Naive thymus-derived CD4-positive, alpha-beta T cell (primary cell): Measurements from ENCODE around the gene SALL3. TPM values are rescaled to one million over a fixed set of nuclear protein-coding genes. Genes with fewer than 3 reads are reported as not detected.

Experiments used
- ATAC-seq: fragments of 150-1000 bp; cut with Tn5 transposase; 2 replicates; pipeline ENCODE4 v1.10.0; 2021; ENCODE audit warnings: mild to moderate bottlenecking, moderate library complexity
- CTCF ChIA-PET: fragments of 350-600 bp; sonication (Branson Sonifier 250); formaldehyde crosslinking; loops from one replicate; lab custom pipeline; 2021; ENCODE audit warnings: antibody characterized with exemption; lab: Charles Lee
- POLR2A ChIA-PET: fragments of 350-600 bp; sonication (Branson Sonifier 250); formaldehyde crosslinking; loops from one replicate; lab custom pipeline; 2021; ENCODE audit warnings: antibody characterized with exemption, inconsistent platforms; lab: Charles Lee
- DNase-seq, 9 donors: peaks; one replicate each; pipeline versions ENCODE4 v3.0.0 to v3.0.0-alpha.2; 2020 to 2022; ENCODE audit warnings: mixed read lengths in 1 of 9
- H3K27ac ChIP-seq: one replicate; pipeline ENCODE4 v1.7.0; 2013; ENCODE audit warnings: mild to moderate bottlenecking, low read depth, low read length, moderate library complexity
- H3K27me3 ChIP-seq, 2 donors: one replicate each; pipeline ENCODE4 v1.7.0; 2013; ENCODE audit warnings: low read length in 2 of 2, mild to moderate bottlenecking in 2 of 2, moderate library complexity in 2 of 2; ENCODE audit not compliant: control insufficient read depth in 2 of 2, insufficient read depth in 2 of 2
- H3K36me3 ChIP-seq, 3 experiments: 1 replicate in 2 of 3; 2 replicates in 1 of 3; pipeline ENCODE4 v1.7.0; 2013; ENCODE audit warnings: low read length in 3 of 3, mild to moderate bottlenecking in 3 of 3, moderate library complexity in 1 of 3; ENCODE audit not compliant: insufficient read depth in 3 of 3, control insufficient read depth in 2 of 3
- H3K4me1 ChIP-seq, 2 donors: one replicate each; pipeline ENCODE4 v1.7.0; 2013; ENCODE audit warnings: low read length in 2 of 2, mild to moderate bottlenecking in 2 of 2, moderate library complexity in 1 of 2; ENCODE audit not compliant: control insufficient read depth in 2 of 2, insufficient read depth in 2 of 2
- H3K4me3 ChIP-seq: 2 replicates; pipeline ENCODE4 v1.7.0; 2013; ENCODE audit warnings: mild to moderate bottlenecking, low read length
- H3K9me3 ChIP-seq, 3 experiments: 1 replicate in 2 of 3; 2 replicates in 1 of 3; pipeline ENCODE4 v1.7.0; 2013; ENCODE audit warnings: low read length in 3 of 3; ENCODE audit not compliant: control insufficient read depth in 2 of 3
- H3K27ac Mint-ChIP-seq, 9 donors: one replicate each; pipeline ENCODE4 v1.8.0; 2020 to 2022; ENCODE audit warnings: mixed read lengths in 9 of 9, mild to moderate bottlenecking in 8 of 9, moderate library complexity in 5 of 9, inconsistent platforms in 2 of 9
- H3K27me3 Mint-ChIP-seq, 5 donors: one replicate each; pipeline ENCODE4 v1.8.0; 2021 to 2022; ENCODE audit warnings: mixed read lengths in 5 of 5, mild to moderate bottlenecking in 1 of 5
- H3K36me3 Mint-ChIP-seq, 5 donors: one replicate each; pipeline ENCODE4 v1.8.0; 2020 to 2022; ENCODE audit warnings: mixed read lengths in 5 of 5, mild to moderate bottlenecking in 3 of 5, inconsistent platforms in 1 of 5
- H3K4me1 Mint-ChIP-seq, 7 donors: one replicate each; pipeline ENCODE4 v1.8.0; 2020 to 2022; ENCODE audit warnings: mixed read lengths in 7 of 7, mild to moderate bottlenecking in 3 of 7, inconsistent platforms in 1 of 7
- H3K4me3 Mint-ChIP-seq, 10 donors: one replicate each; pipeline ENCODE4 v1.8.0; 2020 to 2022; ENCODE audit warnings: mild to moderate bottlenecking in 10 of 10, mixed read lengths in 10 of 10, moderate library complexity in 6 of 10, inconsistent platforms in 2 of 10
- H3K9me3 Mint-ChIP-seq, 11 donors: one replicate each; pipeline ENCODE4 v1.8.0; 2020 to 2022; ENCODE audit warnings: mixed read lengths in 11 of 11, mild to moderate bottlenecking in 4 of 11, inconsistent platforms in 1 of 11, moderate library complexity in 1 of 11
- intact Hi-C, 2 donors: fragments of 100-400 bp; cut with micrococcal nuclease; formaldehyde crosslinking; loops; one replicate each; pipeline ENCODE4 v1.15.1; 2023
- polyA plus RNA-seq, 2 donors: library from polyadenylated mRNA; unstranded; fragments of 300-500 nt; fragmentation: Illumina TruSeq; gene quantifications; one replicate each; pipeline ENCODE4 v1.2.3, GENCODE V29; 2021
- total RNA-seq, 6 experiments: library from RNA in 5 of 6; stranded (reverse) in 5 of 6; gene quantifications; 1 replicate in 5 of 6; 2 replicates in 1 of 6; pipeline ENCODE4 v1.2.3 and lab custom pipeline; 2021 to 2026

SALL3 gene
- total and polyA plus RNA-seq, 7 experiments from 2014 or later, result not detected

DNA sequence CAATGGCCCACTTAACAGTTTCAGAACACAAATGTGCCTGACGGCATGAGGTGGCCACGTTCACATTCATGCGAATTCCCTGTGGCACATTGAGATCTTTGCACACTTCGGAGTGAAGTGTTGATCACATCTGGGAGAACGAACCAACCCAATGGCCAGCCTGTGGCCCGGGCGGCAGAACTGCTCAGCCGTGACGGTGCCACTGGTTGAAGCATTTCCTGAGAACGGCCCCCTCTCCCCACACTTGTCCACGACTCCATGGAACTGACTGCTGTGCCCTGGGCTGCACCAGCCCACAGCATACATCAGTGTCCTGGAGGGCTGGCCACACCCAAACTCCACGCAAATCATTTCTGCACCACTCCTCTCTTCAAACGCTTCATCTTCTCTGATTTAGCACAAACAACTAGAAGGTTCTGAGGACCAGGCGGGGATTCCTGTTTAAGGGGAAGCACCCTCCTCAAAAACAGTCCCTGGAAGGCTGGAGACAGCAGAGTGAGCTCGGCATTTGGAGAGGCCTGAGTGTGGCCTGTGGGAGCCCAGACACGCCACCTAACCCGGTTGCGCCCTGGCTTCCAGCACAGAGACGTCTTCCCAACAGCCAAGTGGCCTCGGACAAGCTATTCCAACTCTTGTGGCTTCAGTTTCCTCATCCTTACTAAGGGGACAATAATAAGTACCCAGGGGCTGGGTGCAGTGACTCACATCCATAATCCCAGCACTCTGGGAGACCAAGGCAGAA is 9.9 kb upstream of the SALL3 start:
- H3K36me3 ChIP-seq, result no peaks in the 10 kb centered on the region
- POLR2A ChIA-PET, result no interaction called here
- Mint-ChIP-seq H3K36me3 (peaks cover 0 to 4% (median 0%) of the 10 kb centered on the region in 5 donors), H3K27ac (no peak overlapping the region), H3K4me3 (no peak overlapping the region), H3K9me3 (peaks cover 0 to 2% (median 0%) of the 10 kb centered on the region in 11 donors), H3K4me1 (peaks cover 0 to 7% (median 5%) of the 10 kb centered on the region in 7 donors), H3K27me3 (peaks cover 26 to 57% (median 53%) of the 10 kb centered on the region in 5 donors)
- no peak overlapping the region for H3K27ac ChIP-seq
- DNase-seq (no peak), ATAC-seq (no peak)
- intact Hi-C loops, result no loop called here
- CTCF ChIA-PET, result no interaction called here
- no peak overlapping the region for H3K4me3 ChIP-seq
- no peaks in the 10 kb centered on the region for H3K9me3 ChIP-seq
- peaks cover 0 to 3% of the 10 kb centered on the region in 2 donors for H3K27me3 ChIP-seq
- H3K4me1 ChIP-seq, result no peaks in the 10 kb centered on the region

DNA sequence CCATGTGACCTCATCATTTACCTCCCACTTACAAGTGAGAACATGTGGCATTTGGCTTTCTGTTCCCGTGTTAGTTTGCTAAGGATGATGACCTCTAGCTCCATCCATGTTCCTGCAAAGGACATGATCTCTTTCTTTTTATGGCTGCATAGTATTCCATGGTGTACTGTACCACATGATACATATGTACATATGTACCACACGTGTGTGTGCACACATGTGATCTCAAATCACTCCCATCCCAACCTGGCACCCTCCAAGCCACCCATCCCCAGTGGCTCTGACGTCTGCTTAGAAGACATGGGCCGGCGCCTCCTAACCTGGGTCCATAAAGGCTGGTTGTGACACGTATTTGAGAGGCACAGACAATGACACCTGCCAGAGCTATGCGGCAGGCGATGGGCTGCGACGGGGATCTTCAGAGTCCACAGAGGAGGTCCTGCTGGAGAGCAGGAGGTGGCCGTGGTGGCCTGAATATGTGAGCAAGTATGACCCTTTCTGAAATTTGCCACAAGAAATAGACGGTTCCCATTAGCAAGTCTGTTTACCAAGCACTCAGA is 8.8 kb upstream of the SALL3 start:
- no peak for ATAC-seq
- H3K27me3 Mint-ChIP-seq, result peaks cover 37 to 64% (median 63%) of the 10 kb centered on the region in 5 donors
- intact Hi-C loops, result no loop called here
- POLR2A ChIA-PET, result no interaction called here
- Histone ChIP-seq H3K4me1 (no peaks in the 10 kb centered on the region), H3K36me3 (no peaks in the 10 kb centered on the region), H3K4me3 (no peak overlapping the region), H3K27me3 (peaks cover 0 to 6% of the 10 kb centered on the region in 2 donors), H3K27ac (no peak overlapping the region), H3K9me3 (no peaks in the 10 kb centered on the region)
- H3K27ac Mint-ChIP-seq, result peak overlapping the region in 1 of 9 donors; percentile 19
- DNase-seq, result no peak
- CTCF ChIA-PET, result no interaction called here
- H3K36me3 Mint-ChIP-seq, result peaks cover 0 to 4% (median 0%) of the 10 kb centered on the region in 5 donors
- H3K4me3 Mint-ChIP-seq, result no peak overlapping the region
- H3K4me1 Mint-ChIP-seq, result peaks cover 0 to 9% (median 8%) of the 10 kb centered on the region in 7 donors
- no peaks in the 10 kb centered on the region for H3K9me3 Mint-ChIP-seq

DNA sequence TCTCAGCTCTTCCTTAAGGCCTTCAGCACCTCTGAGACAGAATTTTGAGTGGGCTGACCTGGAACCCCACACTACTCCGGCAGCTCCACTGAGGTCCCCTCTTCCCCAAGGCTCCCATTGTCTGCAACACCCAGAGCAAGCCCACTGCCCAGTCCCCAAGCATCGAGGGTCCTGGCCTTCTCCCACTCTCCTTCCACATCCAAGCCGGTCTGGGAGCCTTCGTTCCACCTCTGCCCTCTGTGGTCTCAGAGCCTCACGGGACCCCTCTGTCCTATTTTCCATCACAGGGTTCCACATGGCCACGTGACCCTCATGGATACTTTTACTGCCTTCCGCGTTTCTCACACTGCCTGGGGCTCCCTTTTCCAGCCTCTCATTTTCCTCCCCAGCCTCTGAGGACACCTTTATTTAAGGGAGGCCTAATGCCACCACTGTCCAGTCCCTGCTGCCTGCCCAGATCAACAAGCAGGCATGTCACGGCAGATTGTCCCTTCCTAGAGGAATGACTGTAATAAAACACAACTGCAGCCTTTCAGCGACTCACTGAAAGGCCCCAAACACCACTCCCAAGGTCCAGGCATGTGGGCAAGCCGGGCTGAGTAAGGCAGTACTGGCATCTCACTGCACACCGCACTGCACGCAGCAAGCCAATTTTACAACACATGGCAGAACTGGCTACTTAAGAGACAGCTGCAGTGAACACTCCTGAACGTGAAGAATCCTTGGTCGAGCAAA is 7.9 kb upstream of the SALL3 start:
- H3K27ac Mint-ChIP-seq, result no peak overlapping the region

DNA sequence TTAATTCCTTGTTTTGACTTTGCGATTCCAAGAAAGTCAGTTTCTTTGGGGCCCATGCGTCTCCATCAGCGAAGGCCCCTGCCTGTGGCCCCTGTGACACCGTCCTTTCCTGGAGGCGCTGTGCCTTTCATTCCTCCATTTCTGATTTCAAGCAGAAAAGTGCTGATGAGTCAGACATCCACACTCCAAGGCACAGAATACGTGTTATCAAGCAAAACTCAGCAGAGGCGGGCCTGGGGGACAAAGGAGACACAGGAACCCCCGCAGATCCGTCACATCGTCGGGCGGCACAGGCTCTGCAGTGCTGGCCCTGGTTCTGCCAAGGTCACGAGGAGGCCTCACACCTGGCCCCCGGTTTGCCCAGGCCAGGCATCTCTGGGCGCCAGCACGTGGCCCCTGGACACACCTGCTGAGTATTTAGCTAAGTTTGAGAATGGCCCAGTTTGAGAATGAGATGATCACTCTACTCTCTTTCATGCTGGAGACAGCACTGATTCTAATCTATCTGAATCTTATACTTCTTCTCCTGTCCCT is 7.2 kb upstream of the SALL3 start:
- Histone ChIP-seq H3K4me3 (no peak overlapping the region), H3K27ac (no peak overlapping the region), H3K27me3 (peaks cover 0 to 6% of the 10 kb centered on the region in 2 donors), H3K4me1 (no peaks in the 10 kb centered on the region), H3K9me3 (no peaks in the 10 kb centered on the region), H3K36me3 (no peaks in the 10 kb centered on the region)
- peaks cover 0 to 20% (median 12%) of the 10 kb centered on the region in 7 donors for H3K4me1 Mint-ChIP-seq
- peak overlapping the region in 9 of 10 donors; percentile 27 to 78 (median 60) for H3K4me3 Mint-ChIP-seq
- H3K27me3 Mint-ChIP-seq, result peaks cover 53 to 79% (median 77%) of the 10 kb centered on the region in 5 donors
- H3K9me3 Mint-ChIP-seq, result peaks cover 0 to 5% (median 0%) of the 10 kb centered on the region in 11 donors
- no peak for DNase-seq
- H3K36me3 Mint-ChIP-seq, result peaks cover 0 to 5% (median 0%) of the 10 kb centered on the region in 5 donors
- no peak overlapping the region for H3K27ac Mint-ChIP-seq
- no peak for ATAC-seq
- POLR2A ChIA-PET, result no interaction called here
- intact Hi-C loops, result no loop called here
- CTCF ChIA-PET, result no interaction called here

More for the DNA sequence above, 7.9 kb upstream of the SALL3 start:
- intact Hi-C loops, result no loop called here
- ATAC-seq, result no peak
- Mint-ChIP-seq H3K9me3 (no peaks in the 10 kb centered on the region), H3K36me3 (peaks cover 0 to 4% (median 0%) of the 10 kb centered on the region in 5 donors), H3K27me3 (peaks cover 45 to 72% (median 71%) of the 10 kb centered on the region in 5 donors), H3K4me3 (peak overlapping the region in 3 of 10 donors; percentile 35 to 78 (median 38)), H3K4me1 (peaks cover 0 to 13% (median 8%) of the 10 kb centered on the region in 7 donors)
- H3K27ac ChIP-seq, result no peak overlapping the region
- no peaks in the 10 kb centered on the region for H3K4me1 ChIP-seq
- H3K27me3 ChIP-seq, result peaks cover 0 to 6% of the 10 kb centered on the region in 2 donors
- DNase-seq, result no peak
- H3K9me3 ChIP-seq, result no peaks in the 10 kb centered on the region
- ChIA-PET POLR2A (no interaction called here), CTCF (no interaction called here)
- H3K4me3 ChIP-seq, result no peak overlapping the region
- no peaks in the 10 kb centered on the region for H3K36me3 ChIP-seq

DNA sequence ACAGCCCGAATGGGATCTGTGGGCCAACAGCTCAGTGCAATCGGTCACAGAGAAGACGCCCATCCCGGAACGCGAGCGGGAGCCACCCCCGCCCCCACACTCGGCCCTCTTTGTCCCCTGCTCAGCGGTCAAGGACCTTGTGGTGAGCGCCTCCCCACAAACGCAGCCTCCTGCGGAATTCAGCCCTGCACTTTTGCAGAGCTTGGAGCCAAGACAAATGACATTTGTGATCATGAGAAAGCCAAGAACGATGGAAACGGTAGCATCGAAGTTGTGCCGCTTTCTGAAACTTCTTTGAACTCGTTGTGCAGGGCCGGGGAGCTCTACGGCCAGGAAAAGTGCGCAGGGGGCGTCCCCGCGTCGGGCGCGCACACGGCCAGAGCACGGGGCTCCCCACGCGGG is 6.7 kb upstream of the SALL3 start:
- CTCF ChIA-PET, result no interaction called here
- H3K4me3 Mint-ChIP-seq, result peak overlapping the region in 9 of 10 donors; percentile 27 to 78 (median 60)
- ATAC-seq, result no peak

DNA sequence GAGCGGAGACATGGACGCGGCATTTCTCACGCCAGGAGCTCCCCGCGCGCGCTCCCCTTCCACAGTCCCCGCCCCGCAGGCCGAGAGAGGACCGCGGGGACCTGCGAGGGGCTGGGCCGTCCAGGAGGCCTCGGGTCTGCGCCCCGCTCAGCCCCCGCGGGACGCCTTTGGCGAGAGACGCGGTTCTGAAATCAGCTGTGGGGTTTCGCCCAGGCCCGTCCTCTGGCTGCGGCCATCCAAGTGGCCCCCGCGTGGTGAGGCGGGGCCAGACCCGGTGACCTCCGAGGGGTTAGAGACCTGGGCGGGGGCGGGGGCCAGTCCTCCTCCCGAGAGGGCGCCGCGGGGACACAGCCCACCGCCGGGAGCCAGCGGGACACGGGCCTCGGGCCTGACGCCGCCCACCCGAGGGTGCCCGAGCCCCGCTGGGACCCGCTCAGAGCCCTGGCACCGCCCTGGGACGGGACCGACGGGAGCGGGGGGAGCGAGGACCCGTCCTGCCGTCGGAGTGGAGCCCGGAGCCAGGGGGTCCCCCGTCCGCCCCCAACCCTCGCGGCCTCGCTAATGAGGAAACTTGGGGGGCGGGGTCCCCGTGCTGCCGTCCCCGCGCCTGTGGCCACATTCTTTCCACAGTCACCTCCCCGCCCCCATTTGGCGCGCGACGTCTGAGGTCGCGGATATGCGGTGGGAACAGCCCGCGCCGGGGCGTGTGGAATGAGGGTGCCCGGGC is 6.1 kb upstream of the SALL3 start:
- ChIA-PET CTCF (no interaction called here), POLR2A (no interaction called here)
- intact Hi-C loops, result no loop called here
- Histone ChIP-seq H3K36me3 (no peaks in the 10 kb centered on the region), H3K27me3 (peaks cover 0 to 6% of the 10 kb centered on the region in 2 donors), H3K9me3 (no peaks in the 10 kb centered on the region), H3K4me1 (no peaks in the 10 kb centered on the region), H3K27ac (no peak overlapping the region), H3K4me3 (no peak overlapping the region)
- DNase-seq (no peak), ATAC-seq (no peak)
- H3K27me3 Mint-ChIP-seq, result peaks cover 63 to 81% (median 79%) of the 10 kb centered on the region in 5 donors
- H3K4me1 Mint-ChIP-seq, result peaks cover 0 to 29% (median 15%) of the 10 kb centered on the region in 7 donors
- H3K9me3 Mint-ChIP-seq, result peaks cover 0 to 5% (median 0%) of the 10 kb centered on the region in 11 donors
- H3K27ac Mint-ChIP-seq, result no peak overlapping the region
- peaks cover 0 to 5% (median 0%) of the 10 kb centered on the region in 5 donors for H3K36me3 Mint-ChIP-seq
- peak overlapping the region in 3 of 10 donors; percentile 55 to 82 (median 65) for H3K4me3 Mint-ChIP-seq

More for the DNA sequence above, 6.7 kb upstream of the SALL3 start:
- Histone ChIP-seq H3K4me1 (no peaks in the 10 kb centered on the region), H3K27me3 (peaks cover 0 to 6% of the 10 kb centered on the region in 2 donors), H3K27ac (no peak overlapping the region), H3K9me3 (no peaks in the 10 kb centered on the region), H3K36me3 (no peaks in the 10 kb centered on the region), H3K4me3 (no peak overlapping the region)
- Mint-ChIP-seq H3K36me3 (peaks cover 0 to 5% (median 0%) of the 10 kb centered on the region in 5 donors), H3K4me1 (peaks cover 0 to 24% (median 15%) of the 10 kb centered on the region in 7 donors), H3K27ac (no peak overlapping the region), H3K9me3 (peaks cover 0 to 5% (median 0%) of the 10 kb centered on the region in 11 donors), H3K27me3 (peaks cover 58 to 83% (median 78%) of the 10 kb centered on the region in 5 donors)
- DNase-seq, result no peak
- intact Hi-C loops, result no loop called here
- POLR2A ChIA-PET, result no interaction called here
